Esophagus muscularis mucosa (tissue), 4 donors: ENCODE results near the gene TRIM2.

ENCODE experiments used
- CTCF ChIP-seq, 3 experiments: fragments of 200-600 bp in 2 of 3; fragments of 450-650 bp in 1 of 3; sonication (generic) in 2 of 3; IDR thresholded peaks; one replicate each; pipeline ENCODE4 v1.5.1; 2017 to 2019; ENCODE audit warnings: antibody characterized with exemption in 3 of 3, mild to moderate bottlenecking in 2 of 3, moderate library complexity in 1 of 3
- EP300 ChIP-seq: sonication (generic); formaldehyde crosslinking; IDR thresholded peaks from one replicate; pipeline ENCODE4 v1.6.1; 2017; ENCODE audit warnings: antibody characterized with exemption
- POLR2A ChIP-seq: fragments of 450-650 bp; IDR thresholded peaks from one replicate; pipeline ENCODE4 v1.6.1; 2017; ENCODE audit warnings: antibody characterized with exemption, moderate library complexity, mild to moderate bottlenecking, low read depth
- POLR2AphosphoS5 ChIP-seq, 2 donors: sonication (generic); formaldehyde crosslinking; IDR thresholded peaks; one replicate each; pipeline ENCODE4 v1.6.1; 2017; ENCODE audit warnings: antibody characterized with exemption in 2 of 2

GRCh38 chr4:153238135-153238919 lies 34.1 kb downstream of the TRIM2 start:
- TF ChIP-seq CTCF (IDR thresholded peaks at IDR 0.05), result no peak
- no peak for TF ChIP-seq POLR2AphosphoS5 (IDR thresholded peaks at IDR 0.05)
- TF ChIP-seq EP300, result no peak
- TF ChIP-seq POLR2A, result no peak
